Smooth muscle cell (in vitro differentiated cells): Measurements from ENCODE around the gene TNS3. TPM values are rescaled to one million over a fixed set of nuclear protein-coding genes. Genes with fewer than 3 reads are reported as not detected.

Experiments
- DNase-seq: peaks from one replicate; lab custom pipeline; 2025; ENCODE audit not compliant: unreplicated experiment; lab: John Stamatoyannopoulos, UW
- H2AFZ ChIP-seq: fragments of 200-600 bp; sonication (generic); 2 replicates; pipeline ENCODE4 v1.6.0; 2016; ENCODE audit warnings: antibody characterized with exemption, low read depth, mild to moderate bottlenecking
- H3F3A ChIP-seq: fragments of 200-600 bp; sonication (generic); 2 replicates; pipeline ENCODE4 v1.6.0; 2017; ENCODE audit warnings: antibody characterized with exemption, low read depth
- H3K27ac ChIP-seq: fragments of 200-600 bp; sonication (generic); 2 replicates; pipeline ENCODE4 v1.5.1; 2016; ENCODE audit warnings: low read depth, mild to moderate bottlenecking
- H3K27me3 ChIP-seq: fragments of 200-600 bp; sonication (generic); 2 replicates; pipeline ENCODE4 v1.6.1; 2016; ENCODE audit warnings: low read depth, mild to moderate bottlenecking
- H3K36me3 ChIP-seq: fragments of 200-600 bp; sonication (generic); 2 replicates; pipeline ENCODE4 v1.5.1; 2016; ENCODE audit warnings: low read depth
- H3K4me1 ChIP-seq: fragments of 200-600 bp; sonication (generic); 2 replicates; pipeline ENCODE4 v1.5.1; 2016; ENCODE audit warnings: low read depth
- H3K4me2 ChIP-seq: fragments of 200-600 bp; sonication (generic); 2 replicates; pipeline ENCODE4 v1.6.0; 2016; ENCODE audit warnings: mild to moderate bottlenecking
- H3K4me3 ChIP-seq: fragments of 200-600 bp; sonication (generic); 2 replicates; pipeline ENCODE4 v1.5.1; 2016; ENCODE audit warnings: mild to moderate bottlenecking
- H3K79me2 ChIP-seq: fragments of 200-600 bp; sonication (generic); 2 replicates; pipeline ENCODE4 v1.6.0; 2016; ENCODE audit warnings: low read depth, mild to moderate bottlenecking
- H3K9ac ChIP-seq: fragments of 200-600 bp; sonication (generic); 2 replicates; pipeline ENCODE4 v1.6.0; 2016; ENCODE audit warnings: low read depth
- H3K9me3 ChIP-seq: fragments of 200-600 bp; sonication (generic); replicated peaks from 2 replicates; pipeline ENCODE4 v1.5.1; 2016; ENCODE audit warnings: low read depth
- H4K20me1 ChIP-seq: fragments of 200-600 bp; sonication (generic); 2 replicates; pipeline ENCODE4 v1.6.0; 2016; ENCODE audit warnings: low read depth
- WGBS: methylation state at CpG from one replicate; pipeline ENCODE4 v1.1.7; 2016; ENCODE audit warnings: low lambda C conversion rate; 5-methylcytosine and 5-hydroxymethylcytosine counted together
- polyA plus RNA-seq: library from polyadenylated mRNA; unstranded; fragments of >200 nt; fragmentation: Nextera tagmentation; extraction: Ambion mirVana; gene quantifications from 2 replicates; pipeline ENCODE4 v1.2.1, GENCODE V29; 2016
- total RNA-seq: library from RNA; depleted of rRNA; stranded (reverse); fragments of >200 nt; gene quantifications from 2 replicates; pipeline ENCODE4 v1.2.3, GENCODE V29; 2014
- TF ChIP-seq, protein P1 (sequence below): fragments of 200-600 bp; sonication (generic); IDR thresholded peaks from 2 replicates; pipeline ENCODE4 v1.5.1; 2017; ENCODE audit warnings: borderline replicate concordance, mild to moderate bottlenecking, antibody characterized with exemption; ENCODE audit not compliant: insufficient read depth, poor library complexity, severe bottlenecking

TNS3 gene
- total and polyA plus RNA-seq, 2 experiments from 2014 or later, result 32.6 to 50.5 TPM

- no peak for DNase-seq
- TF ChIP-seq, protein P1, sequence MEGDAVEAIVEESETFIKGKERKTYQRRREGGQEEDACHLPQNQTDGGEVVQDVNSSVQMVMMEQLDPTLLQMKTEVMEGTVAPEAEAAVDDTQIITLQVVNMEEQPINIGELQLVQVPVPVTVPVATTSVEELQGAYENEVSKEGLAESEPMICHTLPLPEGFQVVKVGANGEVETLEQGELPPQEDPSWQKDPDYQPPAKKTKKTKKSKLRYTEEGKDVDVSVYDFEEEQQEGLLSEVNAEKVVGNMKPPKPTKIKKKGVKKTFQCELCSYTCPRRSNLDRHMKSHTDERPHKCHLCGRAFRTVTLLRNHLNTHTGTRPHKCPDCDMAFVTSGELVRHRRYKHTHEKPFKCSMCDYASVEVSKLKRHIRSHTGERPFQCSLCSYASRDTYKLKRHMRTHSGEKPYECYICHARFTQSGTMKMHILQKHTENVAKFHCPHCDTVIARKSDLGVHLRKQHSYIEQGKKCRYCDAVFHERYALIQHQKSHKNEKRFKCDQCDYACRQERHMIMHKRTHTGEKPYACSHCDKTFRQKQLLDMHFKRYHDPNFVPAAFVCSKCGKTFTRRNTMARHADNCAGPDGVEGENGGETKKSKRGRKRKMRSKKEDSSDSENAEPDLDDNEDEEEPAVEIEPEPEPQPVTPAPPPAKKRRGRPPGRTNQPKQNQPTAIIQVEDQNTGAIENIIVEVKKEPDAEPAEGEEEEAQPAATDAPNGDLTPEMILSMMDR, result no peak
- H3K36me3 ChIP-seq, result no peaks in the 10 kb centered on the region
- no peak overlapping the region for H3K9ac ChIP-seq
- 37% methylated on average over 12 of the region's 12 CpGs for WGBS
- no peak overlapping the region for H2AFZ ChIP-seq
- H3K27me3 ChIP-seq, result no peaks in the 10 kb centered on the region
- peaks cover 38% of the 10 kb centered on the region for H3K4me1 ChIP-seq
- no peaks in the 10 kb centered on the region for H4K20me1 ChIP-seq
- H3K9me3 ChIP-seq, result no peaks in the 10 kb centered on the region
- H3F3A ChIP-seq, result peaks cover 11% of the 10 kb centered on the region
- H3K27ac ChIP-seq, result peak overlapping the region; percentile 61
- peak overlapping the region; percentile 61 for H3K4me2 ChIP-seq
- H3K4me3 ChIP-seq, result no peak overlapping the region
- H3K79me2 ChIP-seq, result peaks cover 69% of the 10 kb centered on the region
Observed at GRCh38 chr7:47497367-47498096, 84.4 kb downstream of the TNS3 start.

DNA sequence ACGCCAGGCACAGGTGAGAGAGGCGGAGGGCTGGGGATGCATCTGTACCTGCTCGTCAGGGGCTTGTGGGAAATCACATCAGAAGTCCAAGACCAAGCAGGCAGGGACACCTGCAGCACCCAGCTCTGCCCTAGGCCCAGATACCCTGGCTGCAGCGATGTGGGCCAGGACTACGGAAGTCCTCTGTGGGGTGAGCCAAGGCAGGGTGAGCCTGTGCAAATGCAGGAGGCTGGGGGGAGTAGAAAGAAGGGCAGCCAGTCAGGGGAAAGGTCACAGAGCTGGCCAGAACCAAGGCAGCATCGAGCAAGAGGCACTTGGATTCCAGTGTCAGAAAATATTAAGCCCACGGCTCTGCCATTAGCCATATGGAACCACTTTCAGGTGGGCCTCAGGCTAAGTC lies 85.2 kb downstream of the TNS3 start:
- Histone ChIP-seq H3K9me3 (no peaks in the 10 kb centered on the region), H2AFZ (no peak overlapping the region), H3K4me3 (no peak overlapping the region), H3F3A (peaks cover 11% of the 10 kb centered on the region), H3K4me1 (peaks cover 37% of the 10 kb centered on the region), H3K36me3 (no peaks in the 10 kb centered on the region), H3K4me2 (no peak overlapping the region), H3K79me2 (peaks cover 77% of the 10 kb centered on the region), H3K27ac (peak overlapping the region; percentile 61), H3K9ac (no peak overlapping the region), H4K20me1 (no peaks in the 10 kb centered on the region), H3K27me3 (no peaks in the 10 kb centered on the region)
- TF ChIP-seq, protein P1, result no peak
- DNase-seq, result no peak
- WGBS, result 82% methylated on average over 7 of the region's 7 CpGs

DNA sequence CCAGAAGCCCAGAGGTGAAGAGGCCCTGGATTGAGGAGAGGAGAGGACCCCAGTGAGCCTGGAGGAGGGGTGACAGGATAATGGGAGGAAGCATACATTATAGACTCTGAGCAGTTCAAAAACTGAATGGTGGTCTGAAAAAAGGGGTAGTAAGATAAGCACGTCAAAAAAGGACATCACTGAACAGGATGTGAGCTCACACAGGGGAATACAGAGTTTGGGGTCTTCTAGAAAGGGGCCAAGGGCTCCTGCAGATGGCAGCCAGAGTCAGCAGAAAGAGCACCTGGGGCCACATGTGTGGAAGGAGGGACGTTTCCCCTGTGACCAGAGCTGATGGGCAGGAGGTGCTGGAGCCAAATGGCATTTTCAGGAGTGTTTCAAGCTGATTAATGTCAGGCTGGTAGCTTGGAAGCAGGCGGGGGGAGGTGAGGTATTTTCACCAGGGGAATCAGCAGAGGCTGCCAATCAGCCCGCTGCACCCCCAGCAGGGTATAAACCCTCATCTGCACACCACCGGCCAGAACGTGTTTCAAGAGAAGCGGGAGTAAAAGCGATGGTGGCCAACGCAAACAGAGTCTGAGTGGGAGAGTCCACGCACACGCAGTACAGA lies 85.8 kb downstream of the TNS3 start:
- Histone ChIP-seq H2AFZ (no peak overlapping the region), H3F3A (peaks cover 11% of the 10 kb centered on the region), H3K27ac (no peak overlapping the region), H3K9me3 (no peaks in the 10 kb centered on the region), H3K4me2 (no peak overlapping the region), H3K4me1 (peaks cover 37% of the 10 kb centered on the region), H3K79me2 (peaks cover 83% of the 10 kb centered on the region), H3K36me3 (no peaks in the 10 kb centered on the region), H3K9ac (no peak overlapping the region), H3K27me3 (no peaks in the 10 kb centered on the region), H3K4me3 (no peak overlapping the region), H4K20me1 (no peaks in the 10 kb centered on the region)
- 89% methylated on average over 11 of the region's 11 CpGs for WGBS
- no peak for DNase-seq
- TF ChIP-seq, protein P1, result no peak
